ENCODE measurements around the gene KLHL15.
"Not testable (repeated sequence)": the region's sequence is repeated elsewhere in the genome, so short reads cannot be mapped to it uniquely, and the experiment has no call there.

KLHL15 gene

GRCh38 chrX:24017674-24018073, 9.3 kb downstream of the KLHL15 start:
- DNase-seq = no peak

GRCh38 chrX:24014388-24015018, 12.5 kb downstream of the KLHL15 start:
- no peak for DNase-seq

GRCh38 chrX:24012266-24012665, 14.7 kb downstream of the KLHL15 start:
- DNase-seq = no peak

- no peak for DNase-seq
These were observed 21.1 kb downstream of the KLHL15 start for GRCh38 chrX:24005867-24006266.

GRCh38 chrX:24005028-24005427, 22.0 kb downstream of the KLHL15 start:
- no peak for DNase-seq

- DNase-seq = no peak
These were observed 24.2 kb downstream of the KLHL15 start for GRCh38 chrX:24002792-24003191.

- DNase-seq = no peak
These were observed 24.8 kb downstream of the KLHL15 start for GRCh38 chrX:24002167-24002566.

GRCh38 chrX:23999671-24000070, 27.3 kb downstream of the KLHL15 start:
- no peak for DNase-seq

- no peak for DNase-seq
These were observed 33.9 kb downstream of the KLHL15 start for GRCh38 chrX:23993012-23993633.

GRCh38 chrX:23992431-23992830, 34.6 kb downstream of the KLHL15 start:
- DNase-seq = no peak

- no peak for DNase-seq
These were observed 36.5 kb downstream of the KLHL15 start for GRCh38 chrX:23990455-23990854.

- DNase-seq = no peak
These were observed 37.3 kb downstream of the KLHL15 start for GRCh38 chrX:23989689-23990088.

GRCh38 chrX:23982891-23983290, 44.1 kb downstream of the KLHL15 start:
- DNase-seq = no peak

GRCh38 chrX:23981711-23982110, 45.3 kb downstream of the KLHL15 start:
- no peak for DNase-seq

- DNase-seq = no peak
These were observed 45.8 kb downstream of the KLHL15 start for GRCh38 chrX:23981222-23981621.

- DNase-seq = no peak
These were observed 47.0 kb downstream of the KLHL15 start for GRCh38 chrX:23980011-23980441.

GRCh38 chrX:23978491-23978890, 48.5 kb downstream of the KLHL15 start:
- no peak for DNase-seq

GRCh38 chrX:23965630-23966029, 61.4 kb downstream of the KLHL15 start:
- not testable (repeated sequence) for DNase-seq

- no peak for DNase-seq
These were observed 62.8 kb downstream of the KLHL15 start for GRCh38 chrX:23964191-23964590.

GRCh38 chrX:23959781-23960180, 67.2 kb downstream of the KLHL15 start:
- no peak for DNase-seq

- DNase-seq = no peak
These were observed 72.6 kb downstream of the KLHL15 start for GRCh38 chrX:23954396-23954795.

- DNase-seq = no peak
These were observed 73.1 kb downstream of the KLHL15 start for GRCh38 chrX:23953908-23954269.

GRCh38 chrX:23952984-23953907, 73.7 kb downstream of the KLHL15 start:
- no peak for DNase-seq

GRCh38 chrX:23952391-23952790, 74.6 kb downstream of the KLHL15 start:
- DNase-seq = no peak
